T-helper 22 cell (primary cell): Measurements from ENCODE around the gene MUC2.
"Not testable (repeated sequence)": the region's sequence is repeated elsewhere in the genome, so short reads cannot be mapped to it uniquely, and the experiment has no call there.

Experiments
- DNase-seq: peaks from one replicate; pipeline ENCODE4 v3.0.0-alpha.2; 2020; ENCODE audit warnings: low read depth

Gene MUC2

DNA sequence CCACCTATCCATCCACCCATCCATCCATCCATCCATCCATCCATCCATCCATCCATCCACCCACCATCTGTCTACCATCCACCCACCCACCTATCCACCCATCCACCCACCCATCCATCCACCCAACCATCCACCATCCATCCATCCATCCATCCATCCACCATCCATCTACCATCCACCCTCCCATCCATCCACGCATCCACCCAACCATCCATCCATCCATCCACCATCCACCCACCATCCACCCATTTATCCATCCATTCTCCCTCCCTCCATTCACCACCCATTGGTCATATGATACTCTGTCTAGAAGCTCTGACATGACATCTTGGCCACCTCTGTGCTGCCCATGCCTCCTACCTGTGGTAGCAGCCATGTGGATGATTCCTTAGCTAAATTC lies 31.7 kb downstream of the MUC2 start:
- no peak for DNase-seq

DNA sequence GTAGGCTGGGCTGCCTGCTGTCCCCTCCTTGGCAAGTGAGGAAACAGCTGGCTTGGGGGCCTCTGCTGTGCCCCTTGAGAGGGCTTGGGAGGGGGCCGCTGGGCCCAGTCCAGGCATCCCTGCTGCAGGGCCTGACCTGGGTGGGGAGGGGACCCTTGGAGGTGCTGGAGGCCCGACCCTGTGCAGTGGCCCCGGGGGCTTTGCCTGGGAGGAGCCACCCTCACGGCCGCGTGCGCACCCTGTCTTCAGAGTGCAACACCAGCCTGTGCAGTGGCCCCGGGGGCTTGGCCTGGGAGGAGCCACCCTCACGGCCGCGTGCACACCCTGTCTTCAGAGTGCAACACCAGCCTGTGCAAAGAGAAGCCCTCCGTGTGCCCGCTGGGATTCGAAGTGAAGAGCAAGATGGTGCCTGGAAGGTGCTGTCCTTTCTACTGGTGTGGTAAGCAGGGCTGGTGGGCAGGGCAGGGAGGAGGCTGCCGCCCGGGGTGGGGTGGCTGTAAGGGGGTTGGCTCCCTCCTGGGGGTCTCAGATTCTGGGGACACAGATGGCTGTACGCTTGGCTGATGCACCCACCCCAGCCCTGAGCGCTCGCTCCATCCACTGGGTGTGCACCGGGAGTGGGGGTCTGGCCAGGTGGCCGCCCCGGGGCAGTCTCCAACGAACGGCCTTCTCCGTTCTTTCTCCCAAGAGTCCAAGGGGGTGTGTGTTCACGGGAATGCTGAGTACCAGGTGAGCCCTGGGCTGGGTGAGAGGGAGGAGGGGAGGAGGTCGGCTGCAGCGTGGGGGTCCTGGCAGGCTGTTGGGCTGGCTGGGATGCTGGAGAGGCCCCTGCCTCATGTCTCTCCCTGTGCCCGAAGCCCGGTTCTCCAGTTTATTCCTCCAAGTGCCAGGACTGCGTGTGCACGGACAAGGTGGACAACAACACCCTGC lies 32.9 kb downstream of the MUC2 start:
- DNase-seq = no peak

DNA sequence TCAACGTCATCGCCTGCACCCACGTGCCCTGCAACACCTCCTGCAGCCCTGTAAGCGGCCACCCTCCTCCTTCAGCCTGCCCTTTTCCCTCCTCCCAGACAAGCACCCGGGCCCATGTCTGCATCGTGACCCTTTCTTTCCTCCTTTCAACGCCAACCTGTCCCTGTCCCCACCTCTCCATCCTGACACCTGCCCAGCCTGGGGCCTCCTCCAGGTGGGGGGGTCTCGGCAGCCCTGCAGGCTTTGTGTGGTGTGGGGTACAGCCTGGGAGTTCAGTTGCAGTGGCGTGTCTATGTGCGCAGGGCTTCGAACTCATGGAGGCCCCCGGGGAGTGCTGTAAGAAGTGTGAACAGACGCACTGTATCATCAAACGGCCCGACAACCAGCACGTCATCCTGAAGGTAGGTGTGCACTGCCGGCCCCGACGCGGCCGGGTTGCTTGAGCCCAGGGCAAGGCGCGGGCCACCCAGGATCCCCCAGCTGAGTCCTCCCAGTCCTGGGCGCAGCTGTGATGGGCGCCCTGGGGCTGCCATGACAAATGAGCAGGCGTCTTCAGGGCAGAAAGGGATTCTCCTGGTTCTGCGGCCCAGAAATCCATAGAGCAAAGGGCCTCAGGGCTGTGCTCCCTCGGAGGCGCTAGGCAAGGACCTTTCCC lies 33.7 kb downstream of the MUC2 start:
- DNase-seq = no peak

DNA sequence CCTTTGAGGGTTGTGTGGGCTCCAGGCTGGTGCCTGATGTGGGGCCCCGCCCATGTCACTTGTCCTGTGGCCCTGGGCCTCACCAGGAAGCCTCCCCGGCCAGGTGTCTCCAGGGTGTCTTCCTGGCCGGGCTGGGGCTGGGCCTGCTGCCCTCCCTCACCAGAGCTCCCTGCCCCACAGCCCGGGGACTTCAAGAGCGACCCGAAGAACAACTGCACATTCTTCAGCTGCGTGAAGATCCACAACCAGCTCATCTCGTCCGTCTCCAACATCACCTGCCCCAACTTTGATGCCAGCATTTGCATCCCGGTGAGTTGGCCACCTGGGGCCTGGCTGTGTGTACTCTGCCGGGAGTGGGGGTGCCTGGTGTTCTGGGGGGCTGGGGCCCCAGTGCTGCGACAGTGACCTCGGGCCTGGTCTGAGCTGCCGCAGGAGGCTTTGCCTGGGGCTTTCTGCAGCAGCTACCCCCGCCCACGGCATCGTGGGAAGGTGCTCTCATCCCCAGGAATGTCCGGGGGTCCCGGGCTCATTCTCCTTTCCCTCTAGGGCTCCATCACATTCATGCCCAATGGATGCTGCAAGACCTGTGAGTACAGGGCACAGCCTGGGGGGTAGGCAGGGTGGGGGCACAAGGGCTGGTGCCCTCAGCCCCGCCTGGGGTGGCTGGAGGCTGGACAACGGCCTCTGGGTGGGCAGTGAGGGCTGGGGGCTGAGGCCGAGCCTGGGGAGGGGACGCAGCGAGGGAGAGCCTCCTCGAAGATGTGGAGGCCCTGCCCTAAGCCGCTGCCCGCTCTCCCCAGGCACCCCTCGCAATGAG lies 34.6 kb downstream of the MUC2 start:
- DNase-seq = no peak

DNA sequence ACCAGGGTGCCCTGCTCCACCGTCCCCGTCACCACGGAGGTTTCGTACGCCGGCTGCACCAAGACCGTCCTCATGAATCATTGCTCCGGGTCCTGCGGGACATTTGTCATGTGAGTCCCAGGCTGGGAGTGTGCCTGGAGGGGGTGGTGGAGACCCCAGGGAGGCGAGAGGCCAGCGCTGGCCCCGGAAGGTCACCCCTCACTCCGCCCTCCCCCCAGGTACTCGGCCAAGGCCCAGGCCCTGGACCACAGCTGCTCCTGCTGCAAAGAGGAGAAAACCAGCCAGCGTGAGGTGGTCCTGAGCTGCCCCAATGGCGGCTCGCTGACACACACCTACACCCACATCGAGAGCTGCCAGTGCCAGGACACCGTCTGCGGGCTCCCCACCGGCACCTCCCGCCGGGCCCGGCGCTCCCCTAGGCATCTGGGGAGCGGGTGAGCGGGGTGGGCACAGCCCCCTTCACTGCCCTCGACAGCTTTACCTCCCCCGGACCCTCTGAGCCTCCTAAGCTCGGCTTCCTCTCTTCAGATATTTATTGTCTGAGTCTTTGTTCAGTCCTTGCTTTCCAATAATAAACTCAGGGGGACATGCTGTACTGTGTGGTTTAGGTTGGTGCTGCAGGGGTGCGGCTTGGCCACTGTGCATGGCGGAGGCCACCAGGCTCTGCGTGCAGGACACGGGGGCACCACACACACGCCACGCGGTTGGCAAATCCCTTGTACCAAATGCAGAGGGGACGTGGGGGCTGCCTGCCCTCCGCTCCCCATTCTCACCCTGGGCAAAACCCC lies 35.4 kb downstream of the MUC2 start:
- DNase-seq = no peak

DNA sequence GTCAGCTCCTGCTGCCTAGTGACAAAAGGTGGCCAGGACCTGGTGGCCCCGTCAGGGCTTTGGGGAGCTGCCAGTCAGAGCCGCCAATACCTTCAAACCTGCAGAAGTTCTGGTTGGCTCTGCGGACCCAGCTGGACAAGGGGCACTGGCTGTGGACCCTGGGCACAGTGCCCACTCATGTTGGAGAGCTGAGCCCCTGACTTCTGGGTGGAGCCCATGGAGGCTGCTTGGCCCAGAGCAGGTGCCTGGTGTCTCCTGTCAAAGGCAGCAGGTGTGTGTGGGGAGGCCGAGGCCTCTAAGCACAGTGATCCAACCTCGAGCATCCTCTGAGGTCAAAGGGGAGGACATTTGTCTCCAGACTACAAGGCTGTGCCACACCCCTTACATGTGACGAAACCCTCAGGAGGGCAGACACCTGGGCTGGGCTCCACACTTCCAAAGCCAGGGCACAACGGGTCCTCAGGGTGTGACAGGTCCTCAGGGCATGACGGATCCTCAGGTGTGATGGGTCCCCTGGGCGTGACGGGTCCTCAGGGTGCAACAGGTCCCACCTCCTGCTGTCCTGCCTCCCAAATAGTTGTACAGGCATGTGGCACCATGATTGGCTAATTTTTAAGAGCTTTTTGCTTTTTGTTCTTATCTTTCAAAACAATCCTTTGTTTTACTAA lies 37.0 kb downstream of the MUC2 start:
- DNase-seq = no peak

DNA sequence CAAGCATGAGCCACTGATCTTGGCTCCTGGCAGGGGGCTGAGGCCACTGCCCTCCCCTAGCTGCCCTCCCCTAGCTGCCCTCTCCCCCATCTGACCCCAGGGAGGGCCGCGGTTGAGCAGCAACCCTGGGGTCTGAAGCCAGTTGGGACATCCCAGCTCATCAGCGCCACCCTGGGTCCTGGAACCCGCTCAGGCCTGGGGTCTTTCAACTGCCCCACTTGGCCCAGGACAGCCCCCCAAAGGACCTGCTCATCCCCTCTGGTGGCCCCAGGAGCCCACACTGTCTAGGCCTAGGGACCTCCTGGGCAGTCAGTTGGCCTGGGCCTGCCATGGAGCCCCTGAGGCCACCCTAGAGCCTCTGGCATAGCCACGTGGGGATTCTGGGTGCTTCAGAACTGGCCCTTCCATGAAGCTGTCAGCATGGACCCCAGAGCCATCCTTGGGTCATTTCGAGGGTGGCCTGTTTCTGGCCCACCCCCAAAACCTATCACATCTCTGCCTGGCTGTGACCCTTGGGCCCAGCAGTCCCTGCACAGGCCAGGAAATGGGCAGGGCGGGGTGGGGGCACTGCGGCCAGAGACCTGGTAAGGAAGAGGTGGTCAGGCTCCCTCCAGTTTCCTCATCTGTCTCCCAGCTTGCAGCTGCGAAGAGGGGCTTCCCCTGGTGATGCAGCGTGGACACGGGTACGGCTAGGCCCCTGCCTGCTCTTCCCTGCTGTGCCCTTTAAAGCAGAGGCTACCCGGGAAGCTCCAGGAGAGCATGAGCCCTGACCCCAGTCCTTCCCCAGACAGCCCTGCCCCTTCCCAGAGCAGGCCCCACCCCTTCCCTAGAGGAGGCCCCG lies 37.9 kb downstream of the MUC2 start:
- DNase-seq = no peak

DNA sequence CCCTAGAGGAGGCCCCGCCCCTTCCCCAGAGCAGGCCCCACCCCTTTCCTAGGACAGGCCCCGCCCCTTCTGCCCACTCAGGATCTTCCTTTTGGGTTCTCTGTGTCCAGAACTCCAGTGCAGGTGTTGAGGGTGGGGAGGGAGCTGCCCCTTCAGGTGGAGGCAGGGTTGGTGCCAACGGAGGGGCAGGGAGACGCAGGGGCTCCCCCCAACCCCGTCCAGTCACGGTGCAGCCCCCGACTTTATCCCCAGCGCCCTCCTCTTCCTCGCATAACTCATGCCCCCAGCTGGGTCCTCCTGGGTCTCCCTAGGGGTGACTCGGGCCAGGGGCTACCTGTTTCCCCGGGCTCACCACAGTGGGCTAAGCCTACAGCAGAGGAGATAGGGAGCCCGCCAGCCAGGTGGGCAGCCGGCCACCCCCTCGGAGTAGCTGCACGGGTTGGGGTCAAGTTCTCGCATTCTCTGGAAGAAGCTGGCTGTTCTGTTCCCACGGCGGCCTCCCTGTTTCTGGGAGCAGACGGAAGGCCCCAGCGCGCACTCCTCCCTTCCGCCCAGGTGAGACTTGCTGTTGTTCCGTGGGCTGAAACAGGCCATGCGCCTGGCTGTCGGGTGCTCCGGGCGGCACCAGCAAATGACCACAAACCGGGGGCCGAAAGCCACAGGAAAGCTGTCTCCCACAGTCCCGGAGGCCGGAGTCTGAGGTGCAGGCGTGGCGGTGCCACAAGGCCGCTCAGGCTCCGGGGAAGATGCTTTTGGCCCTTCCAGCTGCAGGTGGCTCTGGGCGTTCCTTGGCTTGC lies 38.9 kb downstream of the MUC2 start:
- no peak for DNase-seq

DNA sequence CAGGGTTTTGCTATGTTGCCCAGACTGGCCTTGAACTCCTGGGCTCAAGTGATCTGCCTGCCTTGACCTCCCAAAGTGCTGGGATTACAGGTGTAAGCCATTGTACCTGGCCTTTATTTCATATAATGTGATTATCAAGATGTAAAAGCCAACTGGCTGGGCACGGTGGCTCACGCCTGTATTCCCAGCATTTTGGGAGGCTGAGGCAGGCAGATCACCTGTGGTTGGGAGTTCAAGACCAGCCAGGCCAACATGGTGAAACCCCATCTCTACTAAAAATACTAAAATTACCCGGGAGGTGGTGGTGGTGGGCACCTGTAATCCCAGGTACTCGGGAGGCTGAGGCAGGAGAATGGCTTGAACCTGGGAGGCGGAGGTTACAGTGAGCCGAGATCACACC lies 40.6 kb downstream of the MUC2 start:
- not testable (repeated sequence) for DNase-seq

DNA sequence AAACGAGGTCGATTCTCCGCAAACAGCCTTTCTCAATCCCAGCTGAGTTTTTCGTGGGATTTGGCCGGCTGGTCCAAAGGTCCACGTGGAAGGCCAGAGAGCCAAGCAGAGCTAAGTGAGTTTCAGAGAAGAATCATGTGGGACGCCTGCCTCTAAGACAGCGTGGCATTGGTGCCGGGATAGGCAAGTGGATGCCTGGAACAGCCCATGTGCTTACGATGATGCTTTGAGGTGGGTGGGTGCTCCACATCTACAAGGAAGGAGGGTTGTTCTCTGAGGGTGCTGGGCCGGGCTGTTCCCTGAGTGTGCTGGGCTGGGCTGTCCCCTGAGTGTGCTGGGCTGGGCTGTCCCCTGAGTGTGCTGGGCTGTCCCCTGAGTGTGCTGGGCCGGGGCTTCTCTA lies 41.4 kb downstream of the MUC2 start:
- DNase-seq = no peak

DNA sequence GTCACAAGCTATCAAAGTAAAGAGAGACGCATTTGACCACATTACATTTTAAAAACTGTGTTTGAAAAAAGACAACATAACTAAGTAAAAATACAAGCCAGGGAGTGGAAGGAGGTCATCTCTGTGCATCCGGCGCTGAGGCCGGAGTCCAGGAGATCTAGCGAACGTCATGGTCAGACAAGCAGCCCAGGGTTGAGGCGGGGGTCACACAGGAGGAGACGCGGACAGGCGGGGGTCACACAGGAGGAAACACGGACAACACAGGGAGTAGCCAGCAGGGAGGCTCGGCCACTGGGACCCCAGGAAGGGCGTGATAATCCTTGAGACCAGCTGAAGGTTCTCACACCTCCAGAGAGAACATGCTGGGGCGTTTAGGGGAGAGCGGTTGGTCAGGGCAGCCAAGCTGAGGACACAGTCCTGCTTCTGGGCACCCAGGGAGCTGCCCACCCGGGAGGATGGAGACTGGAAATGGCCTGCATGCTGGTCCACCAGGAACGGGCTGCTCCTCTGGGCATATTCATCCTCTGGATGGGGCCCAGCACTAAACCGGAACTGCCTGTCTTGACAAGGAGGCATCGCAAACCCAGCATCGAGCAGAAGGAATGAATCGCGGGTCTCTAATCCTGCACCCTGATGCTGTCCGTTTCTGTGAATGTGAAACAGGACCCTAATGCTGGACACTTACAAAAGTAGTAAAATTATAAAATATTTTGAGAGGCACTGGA lies 42.2 kb downstream of the MUC2 start:
- no peak for DNase-seq

DNA sequence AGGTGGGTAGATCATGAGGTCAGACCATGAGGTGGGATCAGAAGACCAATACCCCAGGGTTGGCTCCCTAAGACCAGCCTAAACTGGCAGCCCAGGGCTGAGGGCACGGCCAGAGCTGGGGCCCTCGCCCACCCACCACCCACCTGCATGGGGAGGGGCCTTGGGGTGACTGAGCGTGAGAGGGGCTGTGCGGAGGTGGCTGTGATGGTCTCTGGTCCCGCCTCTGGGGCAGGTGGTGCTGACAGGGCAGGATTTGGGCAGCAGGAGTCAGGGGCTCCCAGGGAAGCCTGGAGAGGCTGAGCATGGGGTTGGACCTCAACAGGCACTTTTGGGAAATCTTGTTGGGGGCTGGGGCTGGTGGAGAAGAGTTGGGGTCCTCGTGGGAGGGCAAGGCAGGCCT lies 43.3 kb downstream of the MUC2 start:
- no peak for DNase-seq

DNA sequence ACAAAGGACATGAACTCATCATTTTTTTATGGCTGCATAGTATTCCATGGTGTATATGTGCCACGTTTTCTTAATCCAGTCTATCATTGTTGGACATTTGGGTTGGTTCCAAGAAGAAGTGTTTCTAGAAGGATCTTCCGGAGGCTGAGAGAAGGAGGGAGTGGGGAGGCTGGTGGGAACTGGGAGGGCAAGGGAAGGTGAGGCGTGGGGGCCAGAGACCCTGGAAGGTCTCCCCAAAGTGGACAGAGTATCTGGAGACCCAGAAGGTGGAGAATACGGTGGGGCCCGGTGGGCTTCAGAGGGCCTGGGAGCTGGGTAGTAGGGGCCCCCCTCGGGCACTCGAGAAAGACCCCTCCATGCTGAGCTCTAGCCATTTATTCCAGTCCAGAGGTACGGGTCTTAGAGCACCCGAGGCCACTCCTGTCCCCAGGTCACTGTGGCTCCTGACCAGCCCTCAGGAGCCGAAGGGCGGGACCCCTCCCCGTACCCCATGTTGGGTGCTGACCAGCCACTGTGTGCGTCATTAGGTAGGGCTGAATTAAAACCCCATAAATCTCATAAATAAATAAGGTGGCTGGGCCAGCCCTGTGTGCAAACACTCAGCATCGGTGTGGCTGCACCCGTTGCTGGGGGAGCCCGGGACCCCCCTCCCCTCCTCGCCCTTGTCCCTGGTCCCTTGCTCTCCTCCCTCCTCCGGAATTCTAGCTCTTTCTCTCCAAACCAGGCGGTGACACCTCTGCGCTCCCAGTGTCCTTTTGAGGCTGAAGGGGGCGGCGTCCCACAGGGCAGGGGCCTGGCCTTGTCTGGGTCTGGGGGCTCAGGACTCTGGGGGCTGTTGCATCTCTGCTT lies 44.3 kb downstream of the MUC2 start:
- DNase-seq = no peak

DNA sequence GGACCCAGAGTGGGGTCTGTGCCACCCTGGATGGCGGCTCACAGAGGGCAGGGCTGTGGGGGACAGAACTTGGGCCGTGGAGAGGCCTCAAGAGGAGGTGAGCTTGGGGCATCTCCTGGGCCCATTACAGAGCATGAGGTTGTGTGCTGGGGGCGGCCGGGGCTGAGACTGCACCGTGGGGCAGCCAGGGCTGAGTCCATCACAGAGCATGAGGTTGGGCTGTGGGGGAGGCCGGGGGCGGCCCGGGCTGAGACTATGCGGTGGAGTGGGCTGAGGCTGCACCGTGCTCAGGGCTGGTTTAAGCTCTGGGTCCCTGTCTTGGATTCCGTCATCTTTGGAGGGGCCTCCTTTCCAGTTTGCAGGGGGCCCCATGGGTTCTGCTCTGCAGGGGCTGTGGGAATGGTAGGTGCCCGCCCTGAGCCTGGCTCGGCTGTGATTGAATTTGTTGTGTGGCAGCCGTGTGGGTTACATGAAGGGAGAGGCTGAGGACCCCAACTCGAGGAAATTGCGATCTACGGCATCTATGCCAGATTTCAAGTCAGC lies 45.0 kb downstream of the MUC2 start:
- no peak for DNase-seq

DNA sequence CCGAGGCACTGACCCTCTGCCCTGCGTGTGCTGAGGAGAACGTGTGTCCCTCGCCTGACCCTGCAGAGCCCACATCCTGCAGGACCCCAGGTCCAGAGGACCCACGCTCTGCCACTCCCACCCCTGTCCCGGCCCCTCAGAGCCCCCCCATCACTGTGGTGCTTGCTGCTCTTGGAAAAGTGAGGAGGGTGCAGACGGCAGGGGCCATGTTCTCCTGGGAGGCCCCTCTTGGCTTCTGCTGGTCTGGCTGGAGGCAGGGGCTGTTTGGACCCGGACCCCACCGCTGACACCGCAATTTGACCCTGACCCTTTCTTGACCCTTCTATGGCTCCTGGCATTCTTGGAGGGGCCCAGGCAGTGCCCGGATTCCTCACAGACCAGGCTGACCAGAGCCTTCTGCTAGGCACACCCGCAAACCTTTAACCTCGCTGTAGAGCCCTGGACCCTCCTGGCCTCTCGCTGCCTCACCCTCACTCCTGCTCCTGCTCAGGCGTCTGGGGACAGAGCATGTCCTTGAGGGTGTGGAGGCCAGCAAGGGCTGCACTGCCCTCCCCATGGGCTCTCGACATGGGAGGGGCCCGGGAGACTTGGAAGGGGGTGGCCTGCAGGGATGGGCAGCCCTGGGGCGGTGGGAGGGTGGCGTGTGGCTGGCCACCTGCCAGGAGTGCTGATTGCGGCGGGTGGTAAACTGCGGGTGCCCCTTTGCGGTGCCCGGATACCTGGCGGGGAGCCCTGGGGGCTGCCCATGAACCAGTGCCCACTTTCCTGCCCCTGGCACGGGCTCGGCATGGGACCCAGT lies 46.1 kb downstream of the MUC2 start:
- DNase-seq = no peak

DNA sequence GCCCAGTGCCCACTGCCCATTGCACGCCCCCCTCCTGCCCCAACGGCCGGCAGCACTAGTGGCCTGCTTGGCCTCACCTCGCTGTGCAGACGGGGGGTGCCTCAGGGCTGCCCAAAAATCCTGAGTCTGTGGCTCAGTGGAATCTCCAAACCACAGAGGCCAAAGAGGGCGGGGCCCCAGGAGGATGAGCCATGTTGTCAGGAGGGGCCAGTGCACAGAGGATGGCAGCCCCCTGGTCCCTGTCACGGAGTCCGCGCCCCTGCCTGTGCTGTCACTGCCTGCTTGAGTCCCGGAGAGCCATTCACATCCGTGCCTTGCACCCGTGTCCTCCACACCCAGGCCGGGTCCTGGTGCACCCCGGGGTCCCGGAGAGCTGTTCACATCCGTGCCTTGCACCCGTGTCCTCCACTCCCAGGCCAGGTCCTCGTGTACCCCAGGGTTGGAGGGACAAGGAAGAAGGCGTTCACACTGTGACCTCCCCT lies 46.7 kb downstream of the MUC2 start:
- no peak for DNase-seq
